Endothelial cell of umbilical vein (primary cell): ENCODE measurements around the gene FMO1. TPM values are rescaled to one million over a fixed set of nuclear protein-coding genes. Genes with fewer than 3 reads are reported as not detected.
"Not testable (repeated sequence)": the region's sequence is repeated elsewhere in the genome, so short reads cannot be mapped to it uniquely, and the experiment has no call there.

Source experiments
- BruUV-seq: library from RNA; stranded (reverse); fragments of 400-500 nt; replicated peaks from 2 replicates; lab custom pipeline; 2021; lab: Mats Ljungman, UMichigan
- CTCF ChIA-PET: fragments of 300-600, 350-600 bp; sonication (Branson Sonifier 250); formaldehyde crosslinking; loops from one replicate; lab custom pipeline; 2021; ENCODE audit warnings: antibody characterized with exemption, inconsistent platforms; lab: Charles Lee
- POLR2A ChIA-PET: fragments of 300-600, 350-600 bp; sonication (Branson Sonifier 250); formaldehyde crosslinking; loops from one replicate; lab custom pipeline; 2021; ENCODE audit warnings: antibody characterized with exemption, inconsistent platforms; lab: Charles Lee
- DNase-seq: peaks from one replicate; pipeline ENCODE4 v3.0.0-alpha.2; 2011; ENCODE audit warnings: low read depth, low spot score
- FAIRE-seq: peaks from 2 replicates; lab custom pipeline; 2011; peaks lifted over from hg19 to GRCh38; lab: Jason Lieb, UNC
- H2AFZ ChIP-seq: 2 replicates; pipeline ENCODE4 v1.6.0; 2012; ENCODE audit warnings: low read depth, low read length, control low read depth, inconsistent platforms
- H3K27ac ChIP-seq: 2 replicates; pipeline ENCODE4 v1.5.1; 2011; ENCODE audit warnings: low read depth, mild to moderate bottlenecking, control low read depth, low read length, moderate library complexity; ENCODE audit not compliant: insufficient read depth
- H3K27me3 ChIP-seq, 2 experiments: 2 replicates each; pipeline versions ENCODE4 v1.6.0 to v1.6.1; 2011; ENCODE audit warnings: low read length in 2 of 2, mixed read lengths in 1 of 2; ENCODE audit not compliant: control insufficient read depth in 2 of 2, insufficient read depth in 2 of 2
- H3K36me3 ChIP-seq, 2 experiments: 2 replicates in 1 of 2; 3 replicates in 1 of 2; pipeline ENCODE4 v1.5.1; 2011; ENCODE audit warnings: low read length in 2 of 2, mild to moderate bottlenecking in 1 of 2, moderate library complexity in 1 of 2; ENCODE audit not compliant: control insufficient read depth in 2 of 2, insufficient read depth in 2 of 2; ENCODE audit errors: extremely low read depth in 1 of 2
- H3K4me1 ChIP-seq: 3 replicates; pipeline ENCODE4 v1.5.1; 2011; ENCODE audit warnings: mild to moderate bottlenecking, low read length; ENCODE audit not compliant: control insufficient read depth, insufficient read depth; ENCODE audit errors: extremely low read depth
- H3K4me2 ChIP-seq: 2 replicates; pipeline ENCODE4 v1.6.1; 2011; ENCODE audit warnings: low read length, control low read depth, mixed read lengths; ENCODE audit not compliant: insufficient read depth
- H3K4me3 ChIP-seq, 3 experiments: fragments of 200-600 bp in 1 of 3; sonication (generic), shearing (Covaris generic) in 1 of 3; replicated peaks in 1 of 3; 2 replicates each; pipeline ENCODE4 v1.5.1; 2011 to 2016; ENCODE audit warnings: control low read depth in 3 of 3, low read length in 3 of 3, mild to moderate bottlenecking in 2 of 3, inconsistent platforms in 1 of 3, low read depth in 1 of 3, moderate library complexity in 1 of 3; ENCODE audit not compliant: insufficient read depth in 1 of 3
- H3K79me2 ChIP-seq: 2 replicates; pipeline ENCODE4 v1.6.0; 2012; ENCODE audit warnings: low read length, inconsistent platforms; ENCODE audit not compliant: control insufficient read depth, insufficient read depth
- H3K9ac ChIP-seq: replicated peaks from 2 replicates; pipeline ENCODE3; 2011; ENCODE audit warnings: low read length, control low read depth; ENCODE audit not compliant: insufficient read depth; ENCODE audit errors: extremely low read depth
- H3K9me1 ChIP-seq: replicated peaks from 3 replicates; pipeline ENCODE4 v1.6.0; 2011; ENCODE audit warnings: mild to moderate bottlenecking, low read length; ENCODE audit not compliant: control insufficient read depth, insufficient read depth; ENCODE audit errors: extremely low read depth
- H3K9me3 ChIP-seq: replicated peaks from 2 replicates; pipeline ENCODE4 v1.5.1; 2012; ENCODE audit warnings: low read length, inconsistent platforms; ENCODE audit not compliant: control insufficient read depth, insufficient read depth
- H4K20me1 ChIP-seq: replicated peaks from 2 replicates; pipeline ENCODE3; 2011; ENCODE audit warnings: mild to moderate bottlenecking, low read length; ENCODE audit not compliant: control insufficient read depth, insufficient read depth; ENCODE audit errors: extremely low read depth
- CTCF ChIP-seq, 2 donors: IDR thresholded peaks; 1 replicate in 1 of 2; 2 replicates in 1 of 2; pipeline ENCODE4 v1.5.1; 2011; ENCODE audit warnings: low read length in 2 of 2, mild to moderate bottlenecking in 2 of 2, moderate library complexity in 2 of 2, control low read depth in 1 of 2, inconsistent platforms in 1 of 2, low read depth in 1 of 2; ENCODE audit not compliant: insufficient read depth in 1 of 2; ENCODE audit errors: extremely low read depth in 1 of 2
- EZH2 ChIP-seq: IDR thresholded peaks from 2 replicates; pipeline ENCODE4 v1.6.1; 2012; ENCODE audit warnings: borderline replicate concordance, low read depth, mild to moderate bottlenecking, moderate library complexity, low read length, inconsistent platforms; ENCODE audit not compliant: severe bottlenecking
- FOS ChIP-seq: IDR thresholded peaks from 2 replicates; pipeline ENCODE4 v1.6.1; 2011; ENCODE audit warnings: mild to moderate bottlenecking, low read length, moderate library complexity, borderline replicate concordance; ENCODE audit not compliant: insufficient read depth
- GATA2 ChIP-seq: IDR thresholded peaks from 2 replicates; pipeline ENCODE4 v1.7.0; 2011; ENCODE audit warnings: low read depth, mild to moderate bottlenecking, moderate library complexity, mixed read lengths, low read length; ENCODE audit not compliant: insufficient read length, insufficient read depth
- JUN ChIP-seq: IDR thresholded peaks from 2 replicates; pipeline ENCODE4 v1.6.1; 2011; ENCODE audit warnings: borderline replicate concordance, low read depth; ENCODE audit not compliant: insufficient read length, insufficient read depth
- MAX ChIP-seq: IDR thresholded peaks from 2 replicates; pipeline ENCODE4 v1.6.1; 2011; ENCODE audit not compliant: insufficient read depth, insufficient read length
- MYC ChIP-seq: IDR thresholded peaks from one replicate; pipeline ENCODE4 v1.6.1; 2011; ENCODE audit warnings: mild to moderate bottlenecking, low read depth, low read length
- POLR2A ChIP-seq: IDR thresholded peaks from 2 replicates; pipeline ENCODE4 v1.6.1; 2012; ENCODE audit warnings: low read depth, mild to moderate bottlenecking, control low read depth, low read length
- POLR2AphosphoS5 ChIP-seq: IDR thresholded peaks from 2 replicates; pipeline ENCODE4 v1.6.1; 2012; ENCODE audit warnings: low read depth, mild to moderate bottlenecking, control low read depth, low read length, moderate library complexity; ENCODE audit not compliant: insufficient read depth
- dilution Hi-C: fragments of 300-500 bp; cut with MboI; formaldehyde crosslinking; loops from one replicate; pipeline ENCODE4 v1.15.0; 2019; ENCODE audit warnings: low sequenced_read_pairs; ENCODE audit not compliant: extremely low pct_ligation_motif_present
- intact Hi-C: fragments of 100-400 bp; cut with micrococcal nuclease; formaldehyde crosslinking; loops from one replicate; pipeline ENCODE4 v1.10.0; 2022
- polyA plus RNA-seq, 4 experiments: library from polyadenylated mRNA; depleted of rRNA in 3 of 4; stranded (reverse) in 3 of 4; unstranded in 1 of 4; fragments of >200 nt; gene quantifications; 2 replicates each; pipeline versions ENCODE4 v1.2.1 to v1.2.3, GENCODE V29; 2011 to 2012; ENCODE audit warnings: missing spikeins in 1 of 4
- total RNA-seq: library from RNA; stranded (reverse); gene quantifications from 2 replicates; pipeline ENCODE4 v1.2.3, GENCODE V29; 2021

Gene FMO1
- total and polyA plus RNA-seq, 2 donors (not counting 3 experiments of a cell fraction or from before 2014, with no cell fraction given) = not detected

- FAIRE-seq = no peak
Observed at GRCh38 chr1:171222936-171223335, 25.4 kb upstream of the FMO1 start.

GRCh38 chr1:171224257-171224656 is 24.0 kb upstream of the FMO1 start:
- H3K79me2 ChIP-seq, POLR2A ChIA-PET, CTCF ChIA-PET, FAIRE-seq, H3K9me1 ChIP-seq, H3K4me3 ChIP-seq, H2AFZ ChIP-seq, DNase-seq, H3K4me1 ChIP-seq, BruUV-seq, H3K27ac ChIP-seq, dilution Hi-C loops, H3K36me3 ChIP-seq, H3K9ac ChIP-seq, H4K20me1 ChIP-seq, H3K27me3 ChIP-seq, H3K9me3 ChIP-seq, H3K4me2 ChIP-seq: not testable (repeated sequence)
- intact Hi-C loops = loop anchor here (10.0 kb wide), 1 partner anchor 549 kb away; no protein-coding TSS in a partner anchor

More at GRCh38 chr1:171222936-171223335, 25.4 kb upstream of the FMO1 start:
- H2AFZ ChIP-seq = no peak overlapping the region
- no TSS peak for BruUV-seq
- no peaks in the 10 kb centered on the region for H3K9me3 ChIP-seq
- H3K36me3 ChIP-seq = no peaks in the 10 kb centered on the region
- no peak for DNase-seq
- no peaks in the 10 kb centered on the region for H3K4me1 ChIP-seq
- no peak for TF ChIP-seq POLR2A
- TF ChIP-seq EZH2 = no peak
- TF ChIP-seq POLR2AphosphoS5 = no peak
- TF ChIP-seq MYC = no peak
- no peak for TF ChIP-seq FOS
- TF ChIP-seq GATA2 = no peak
- TF ChIP-seq CTCF (IDR thresholded peaks at IDR 0.05; ENCODE audit: extremely low read depth in 1 of 2, insufficient read depth in 1 of 2, low read depth in 1 of 2, low read length in 2 of 2) = no peak
- TF ChIP-seq JUN = no peak
- no peak for TF ChIP-seq MAX
- no peak overlapping the region for H3K9ac ChIP-seq
- ChIA-PET POLR2A (no interaction called here), CTCF (interaction anchor here (2.6 kb wide), 1 partner anchor 256 kb away, joined by 12 read pairs; no protein-coding TSS in a partner anchor)
- dilution Hi-C loops = no loop called here
- H3K4me2 ChIP-seq = no peak overlapping the region
- no peaks in the 10 kb centered on the region for H3K27me3 ChIP-seq
- no peaks in the 10 kb centered on the region for H3K9me1 ChIP-seq
- intact Hi-C loops = loop anchor here (10.0 kb wide), 1 partner anchor 548 kb away; no protein-coding TSS in a partner anchor
- H3K79me2 ChIP-seq = no peaks in the 10 kb centered on the region
- H4K20me1 ChIP-seq = no peaks in the 10 kb centered on the region
- no peak overlapping the region for H3K27ac ChIP-seq
- H3K4me3 ChIP-seq = no peak overlapping the region
